NCI-H146 treated with DMSO at 0.1 percent for 48 hours (cell line): ENCODE measurements around the gene ZNF521.

Experiments
- DNase-seq: peaks from one replicate; lab custom pipeline; 2025; ENCODE audit not compliant: unreplicated experiment; lab: John Stamatoyannopoulos, UW

The ZNF521 gene

GRCh38 chr18:25253779-25254178, 98.2 kb downstream of the ZNF521 start:
- no peak for DNase-seq

- DNase-seq: no peak
Measured at GRCh38 chr18:25253136-25253535, 98.8 kb downstream of the ZNF521 start.

- DNase-seq: no peak
Measured at GRCh38 chr18:25251068-25251467, 100.9 kb downstream of the ZNF521 start.

- no peak for DNase-seq
Measured at GRCh38 chr18:25250474-25250851, 101.5 kb downstream of the ZNF521 start.

GRCh38 chr18:25248755-25249154, 103.2 kb downstream of the ZNF521 start:
- DNase-seq: no peak

GRCh38 chr18:25247725-25248124, 104.2 kb downstream of the ZNF521 start:
- DNase-seq: no peak

- DNase-seq: no peak
Measured at GRCh38 chr18:25244924-25245698, 106.9 kb downstream of the ZNF521 start.

GRCh38 chr18:25244170-25244569, 107.8 kb downstream of the ZNF521 start:
- no peak for DNase-seq

GRCh38 chr18:25243754-25244153, 108.2 kb downstream of the ZNF521 start:
- DNase-seq: no peak

- DNase-seq: no peak
Measured at GRCh38 chr18:25243257-25243656, 108.7 kb downstream of the ZNF521 start.

- DNase-seq: no peak
Measured at GRCh38 chr18:25240420-25240770, 111.6 kb downstream of the ZNF521 start.

GRCh38 chr18:25239581-25240419, 112.2 kb downstream of the ZNF521 start:
- no peak for DNase-seq

GRCh38 chr18:25239151-25239550, 112.8 kb downstream of the ZNF521 start:
- DNase-seq: no peak

GRCh38 chr18:25237571-25238267, 114.2 kb downstream of the ZNF521 start:
- no peak for DNase-seq

- no peak for DNase-seq
Measured at GRCh38 chr18:25236736-25237135, 115.2 kb downstream of the ZNF521 start.

- no peak for DNase-seq
Measured at GRCh38 chr18:25235401-25236042, 116.4 kb downstream of the ZNF521 start.

GRCh38 chr18:25234740-25235345, 117.1 kb downstream of the ZNF521 start:
- no peak for DNase-seq

- DNase-seq: no peak
Measured at GRCh38 chr18:25234322-25234639, 117.7 kb downstream of the ZNF521 start.

GRCh38 chr18:25233528-25234321, 118.2 kb downstream of the ZNF521 start:
- DNase-seq: no peak

GRCh38 chr18:25231327-25231691, 120.7 kb downstream of the ZNF521 start:
- no peak for DNase-seq
